Transverse colon (tissue), 4 donors: Measurements from ENCODE around the gene CAPN13.

Experiments
- EP300 ChIP-seq: sonication (generic); formaldehyde crosslinking; IDR thresholded peaks from one replicate; pipeline ENCODE4 v1.6.1; 2017; ENCODE audit warnings: antibody characterized with exemption, low read depth
- POLR2A ChIP-seq: fragments of 450-650 bp; IDR thresholded peaks from one replicate; pipeline ENCODE4 v1.6.1; 2016; ENCODE audit warnings: antibody characterized with exemption, mild to moderate bottlenecking, moderate library complexity
- POLR2AphosphoS5 ChIP-seq, 3 donors: sonication (generic); formaldehyde crosslinking; IDR thresholded peaks; one replicate each; pipeline ENCODE4 v1.6.1; 2016; ENCODE audit warnings: antibody characterized with exemption in 3 of 3
- TF ChIP-seq, protein P1 (sequence below), 5 experiments: fragments of 200-600 bp in 3 of 5; fragments of 450-650 bp in 2 of 5; sonication (generic) in 3 of 5; IDR thresholded peaks; 1 replicate in 2 of 5; 2 replicates in 3 of 5; pipeline ENCODE4 v1.5.1; 2016 to 2017; ENCODE audit warnings: antibody characterized with exemption in 5 of 5, inconsistent platforms in 3 of 5, mild to moderate bottlenecking in 2 of 5, moderate library complexity in 1 of 5

GRCh38 chr2:30796699-30797098 lies 10.5 kb downstream of the CAPN13 start:
- TF ChIP-seq, protein P1, sequence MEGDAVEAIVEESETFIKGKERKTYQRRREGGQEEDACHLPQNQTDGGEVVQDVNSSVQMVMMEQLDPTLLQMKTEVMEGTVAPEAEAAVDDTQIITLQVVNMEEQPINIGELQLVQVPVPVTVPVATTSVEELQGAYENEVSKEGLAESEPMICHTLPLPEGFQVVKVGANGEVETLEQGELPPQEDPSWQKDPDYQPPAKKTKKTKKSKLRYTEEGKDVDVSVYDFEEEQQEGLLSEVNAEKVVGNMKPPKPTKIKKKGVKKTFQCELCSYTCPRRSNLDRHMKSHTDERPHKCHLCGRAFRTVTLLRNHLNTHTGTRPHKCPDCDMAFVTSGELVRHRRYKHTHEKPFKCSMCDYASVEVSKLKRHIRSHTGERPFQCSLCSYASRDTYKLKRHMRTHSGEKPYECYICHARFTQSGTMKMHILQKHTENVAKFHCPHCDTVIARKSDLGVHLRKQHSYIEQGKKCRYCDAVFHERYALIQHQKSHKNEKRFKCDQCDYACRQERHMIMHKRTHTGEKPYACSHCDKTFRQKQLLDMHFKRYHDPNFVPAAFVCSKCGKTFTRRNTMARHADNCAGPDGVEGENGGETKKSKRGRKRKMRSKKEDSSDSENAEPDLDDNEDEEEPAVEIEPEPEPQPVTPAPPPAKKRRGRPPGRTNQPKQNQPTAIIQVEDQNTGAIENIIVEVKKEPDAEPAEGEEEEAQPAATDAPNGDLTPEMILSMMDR (IDR thresholded peaks at IDR 0.05): no peak
- TF ChIP-seq POLR2A: no peak
- no peak for TF ChIP-seq POLR2AphosphoS5 (IDR thresholded peaks at IDR 0.05)
- TF ChIP-seq EP300: no peak
